Esophagus squamous epithelium (tissue), 5 donors: ENCODE results near the gene TRMT11. TPM values are rescaled to one million over a fixed set of nuclear protein-coding genes. Genes with fewer than 3 reads are reported as not detected.
A peak's percentile ranks its signal among the peaks of the same experiment; 100 is the strongest.

Experiments
- DNase-seq: peaks from one replicate; lab custom pipeline; 2025; lab: John Stamatoyannopoulos, UW
- H3K27ac ChIP-seq, 4 donors: fragments of 200-600 bp; sonication (generic); one replicate each; pipeline ENCODE4 v1.5.1; 2016 to 2019; ENCODE audit warnings: mild to moderate bottlenecking in 1 of 4
- H3K27me3 ChIP-seq, 4 donors: fragments of 200-600 bp; sonication (generic); 1 replicate in 3 of 4; 2 replicates in 1 of 4; pipeline versions ENCODE4 v1.5.1 to v1.6.0; 2017 to 2021; ENCODE audit warnings: antibody characterized with exemption in 1 of 4
- H3K36me3 ChIP-seq, 3 donors: fragments of 200-600 bp; sonication (generic); one replicate each; pipeline ENCODE4 v1.5.1; 2016 to 2019
- H3K4me1 ChIP-seq, 3 donors: fragments of 200-600 bp; sonication (generic); one replicate each; pipeline ENCODE4 v1.5.1; 2017 to 2019
- H3K4me3 ChIP-seq, 4 donors: fragments of 200-600 bp; sonication (generic); 1 replicate in 3 of 4; 2 replicates in 1 of 4; pipeline ENCODE4 v1.5.1; 2016 to 2019; ENCODE audit warnings: mild to moderate bottlenecking in 2 of 4, moderate library complexity in 1 of 4
- H3K9me3 ChIP-seq, 3 donors: fragments of 200-600 bp; sonication (generic); one replicate each; pipeline ENCODE4 v1.5.1; 2016 to 2019
- CTCF ChIP-seq, 6 experiments: fragments of 450-650 bp in 4 of 6; fragments of 200-600 bp in 2 of 6; sonication (generic) in 2 of 6; IDR thresholded peaks; one replicate each; pipeline ENCODE4 v1.5.1; 2016 to 2019; ENCODE audit warnings: antibody characterized with exemption in 6 of 6, mild to moderate bottlenecking in 4 of 6, moderate library complexity in 4 of 6
- POLR2A ChIP-seq, 4 donors: fragments of 450-650 bp; IDR thresholded peaks; one replicate each; pipeline ENCODE4 v1.6.1; 2017; ENCODE audit warnings: antibody characterized with exemption in 4 of 4, mild to moderate bottlenecking in 4 of 4, moderate library complexity in 3 of 4
- WGBS, 2 donors: methylation state at CpG; one replicate each; pipeline ENCODE4 v1.1.5; 2018; 5-methylcytosine and 5-hydroxymethylcytosine counted together
- intact Hi-C: fragments of 100-400 bp; cut with DNase I; formaldehyde crosslinking; loops from one replicate; pipeline ENCODE4 v1.15.0; 2022
- total RNA-seq, 4 donors: library from RNA; depleted of rRNA; stranded (reverse); fragments of >200 nt; gene quantifications; one replicate each; pipeline ENCODE4 v1.1.0, GENCODE V29; 2016
- donor health status: DM: yes; HTN: yes; CAD: no.

TRMT11 gene
- total RNA-seq, 4 donors from 2014 or later, result 7.8 to 23.3 (median 17.2) TPM

DNA sequence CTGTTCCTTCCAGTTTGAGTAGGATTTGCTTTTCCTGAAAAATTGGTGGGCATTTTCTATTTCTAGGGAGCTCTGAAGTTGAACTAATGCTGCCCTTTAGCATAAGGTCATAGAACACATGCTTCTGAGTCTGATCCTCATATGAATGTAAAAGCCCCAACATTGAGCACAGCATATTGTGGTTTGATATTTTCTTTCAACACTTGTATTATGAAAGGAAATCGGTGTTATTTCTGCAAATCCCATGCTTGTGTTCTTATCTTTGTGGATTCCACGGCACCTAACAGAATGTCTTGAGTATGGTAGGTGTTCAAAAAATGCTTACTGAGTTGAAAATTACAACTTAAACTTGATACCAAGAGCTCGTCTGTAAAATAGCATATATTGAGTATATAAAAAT lies 85.8 kb downstream of the TRMT11 start:
- intact Hi-C loops, result no loop called here
- Histone ChIP-seq H3K27ac (peak overlapping the region in 1 of 4 donors; percentile 32), H3K4me3 (no peak overlapping the region), H3K27me3 (no peaks in the 10 kb centered on the region), H3K4me1 (peaks cover 0 to 10% (median 0%) of the 10 kb centered on the region in 3 donors), H3K36me3 (no peaks in the 10 kb centered on the region), H3K9me3 (no peaks in the 10 kb centered on the region)
- TF ChIP-seq CTCF (IDR thresholded peaks at IDR 0.05) (no peak), POLR2A (IDR thresholded peaks at IDR 0.05) (no peak)
- 84 to 92% methylated on average over 3 of the region's 3 CpGs for WGBS, 2 donors
- DNase-seq, result no peak

DNA sequence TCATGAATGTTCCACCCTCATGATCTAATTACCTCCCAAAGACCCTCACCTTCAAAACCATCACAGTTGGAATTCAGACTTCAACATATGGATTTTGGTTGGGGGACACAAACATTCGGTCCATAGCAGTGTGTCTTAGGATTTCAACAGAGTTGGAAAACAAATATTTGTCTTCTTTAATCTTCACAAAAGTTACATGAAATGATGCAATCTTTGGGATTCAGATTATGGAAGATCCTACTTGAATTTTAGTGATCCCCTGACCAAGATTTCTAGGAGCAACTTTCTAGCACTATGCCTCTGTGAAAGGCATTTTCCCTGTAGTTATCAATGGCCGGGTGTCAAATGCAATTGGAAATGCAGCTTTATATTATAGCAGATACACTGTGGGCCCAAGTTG lies 86.5 kb downstream of the TRMT11 start:
- Histone ChIP-seq H3K27me3 (no peaks in the 10 kb centered on the region), H3K27ac (no peak overlapping the region), H3K4me1 (peaks cover 0 to 16% (median 0%) of the 10 kb centered on the region in 3 donors), H3K4me3 (no peak overlapping the region), H3K9me3 (no peaks in the 10 kb centered on the region), H3K36me3 (no peaks in the 10 kb centered on the region)
- no peak for TF ChIP-seq POLR2A (IDR thresholded peaks at IDR 0.05)
- TF ChIP-seq CTCF (IDR thresholded peaks at IDR 0.05), result no peak
- 78 to 92% methylated on average over 2 of the region's 2 CpGs for WGBS, 2 donors
- intact Hi-C loops, result no loop called here
- no peak for DNase-seq

GRCh38 chr6:126075335-126076071 lies 89.2 kb downstream of the TRMT11 start:
- 67 to 88% methylated on average over 4 of the region's 4 CpGs for WGBS, 2 donors
- Histone ChIP-seq H3K4me3 (no peak overlapping the region), H3K36me3 (no peaks in the 10 kb centered on the region), H3K4me1 (peaks cover 0 to 18% (median 0%) of the 10 kb centered on the region in 3 donors), H3K27me3 (no peaks in the 10 kb centered on the region), H3K9me3 (no peaks in the 10 kb centered on the region), H3K27ac (no peak overlapping the region)
- DNase-seq, result no peak
- intact Hi-C loops, result no loop called here
- TF ChIP-seq CTCF (IDR thresholded peaks at IDR 0.05) (no peak), POLR2A (IDR thresholded peaks at IDR 0.05) (no peak)

GRCh38 chr6:126076992-126077664 lies 90.8 kb downstream of the TRMT11 start:
- intact Hi-C loops, result no loop called here
- Histone ChIP-seq H3K9me3 (no peaks in the 10 kb centered on the region), H3K4me1 (peaks cover 0 to 18% (median 0%) of the 10 kb centered on the region in 3 donors), H3K27ac (peak overlapping the region in 3 of 4 donors; percentile 56 to 70 (median 57)), H3K27me3 (no peaks in the 10 kb centered on the region), H3K36me3 (no peaks in the 10 kb centered on the region), H3K4me3 (no peak overlapping the region)
- DNase-seq, result no peak
- TF ChIP-seq CTCF (IDR thresholded peaks at IDR 0.05), result no peak
- no peak for TF ChIP-seq POLR2A (IDR thresholded peaks at IDR 0.05)
- 30 to 52% methylated on average over 3 of the region's 3 CpGs for WGBS, 2 donors
